Activated CD8-positive, alpha-beta memory T cell treated with anti-CD3 and anti-CD28 coated beads, Interleukin-2, amount 50 U/mL, for 24 hours (primary cell): Measurements from ENCODE around the gene RAB3GAP1.
"Not testable (repeated sequence)": the region's sequence is repeated elsewhere in the genome, so short reads cannot be mapped to it uniquely, and the experiment has no call there.

Experiments used
- DNase-seq: peaks from one replicate; pipeline ENCODE4 v3.0.0-alpha.2; 2020; ENCODE audit errors: extremely low read depth

The RAB3GAP1 gene

GRCh38 chr2:135105513-135106316, 53.6 kb downstream of the RAB3GAP1 start:
- DNase-seq: not testable (repeated sequence)

DNA sequence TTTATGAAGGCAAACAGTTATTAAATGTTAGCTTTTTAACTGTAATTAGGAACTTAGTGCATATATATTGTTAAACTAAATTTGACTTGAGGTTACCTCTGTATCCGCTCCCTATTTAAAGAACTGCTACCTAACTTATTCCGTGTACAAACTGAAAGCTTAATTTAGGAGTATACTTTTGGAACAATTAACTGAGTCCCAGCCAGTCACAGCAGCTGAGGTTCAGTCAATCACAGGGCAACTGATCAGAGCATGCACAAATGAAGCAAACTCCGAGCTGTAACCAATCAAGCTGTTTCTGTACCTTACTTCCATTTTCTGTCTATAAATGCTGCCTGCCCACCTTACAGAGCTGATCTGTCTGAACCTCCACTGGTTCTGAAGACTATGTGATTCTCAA, 61.2 kb downstream of the RAB3GAP1 start:
- no peak for DNase-seq

- DNase-seq: no peak
Measured at GRCh38 chr2:135119582-135119981, 67.5 kb downstream of the RAB3GAP1 start.

DNA sequence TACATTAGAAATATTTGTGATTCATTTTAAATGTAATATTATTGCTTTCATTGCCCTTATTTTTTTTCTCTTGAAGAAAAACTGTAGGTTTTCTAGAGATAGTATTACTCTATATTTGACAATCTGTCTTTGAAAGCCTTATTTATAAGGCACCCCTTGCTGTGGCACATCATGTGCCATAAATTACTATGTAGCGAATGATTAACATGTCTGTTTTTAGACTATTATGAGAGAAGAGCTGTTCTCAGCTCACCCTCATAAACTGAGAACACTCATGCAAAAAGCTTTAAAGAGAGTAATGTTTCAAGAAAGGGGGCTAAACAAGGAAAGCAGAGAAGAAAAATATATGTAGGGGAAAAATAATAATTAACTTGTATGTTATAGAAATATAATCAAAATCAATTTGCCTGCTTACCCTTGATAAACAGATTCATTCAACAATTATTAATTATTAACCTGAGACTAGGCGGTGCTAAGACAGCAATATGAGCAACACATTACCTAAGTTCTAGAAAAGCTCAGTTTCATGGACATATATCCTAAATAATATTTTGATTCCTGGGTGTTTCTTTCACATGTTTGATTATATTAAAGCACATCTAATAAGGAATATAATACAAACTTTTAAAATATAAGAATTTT, 69.0 kb downstream of the RAB3GAP1 start:
- no peak for DNase-seq

GRCh38 chr2:135121658-135122039, 69.6 kb downstream of the RAB3GAP1 start:
- not testable (repeated sequence) for DNase-seq

DNA sequence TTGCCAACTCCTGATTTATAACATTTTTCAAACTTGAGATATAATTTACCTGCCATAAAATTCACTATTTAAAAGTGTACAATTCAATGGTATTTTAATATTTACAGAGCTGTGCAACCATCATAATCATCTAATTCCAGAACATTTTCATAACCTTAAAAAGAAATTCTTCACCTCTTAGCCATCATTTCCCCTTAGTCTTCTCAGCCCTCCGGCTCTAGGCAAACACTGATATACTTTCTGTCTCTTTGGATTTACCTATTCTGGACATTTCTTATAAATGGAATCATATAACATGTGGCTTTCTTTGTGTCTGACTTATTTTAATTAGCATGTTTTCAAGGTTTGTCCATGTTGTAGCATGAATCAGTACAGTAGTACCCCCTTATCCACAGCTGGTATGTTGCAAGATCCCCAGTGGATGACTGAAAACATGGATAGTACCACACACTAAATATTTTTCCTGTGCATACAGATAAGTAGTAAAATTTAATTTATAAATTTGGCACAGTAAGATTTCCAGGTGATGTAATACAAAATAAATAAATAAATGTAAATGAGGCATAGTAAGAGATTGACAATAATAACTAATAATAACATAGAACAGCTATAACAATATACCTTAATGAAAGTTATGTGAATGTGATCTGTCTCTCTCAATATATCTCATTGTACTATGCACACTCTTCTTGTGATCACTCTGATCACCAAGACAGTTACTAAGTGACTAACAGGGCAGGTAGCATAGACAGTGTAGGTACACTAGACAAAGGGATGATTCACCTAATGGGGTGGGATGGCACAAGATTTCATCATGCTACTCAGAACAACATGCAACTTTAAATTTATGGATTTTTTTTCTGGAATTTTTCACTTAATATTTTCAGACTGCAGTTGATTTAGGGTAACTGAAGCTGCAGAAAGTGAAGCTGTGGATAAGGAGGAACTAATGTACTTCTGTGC, 73.1 kb downstream of the RAB3GAP1 start:
- no peak for DNase-seq

DNA sequence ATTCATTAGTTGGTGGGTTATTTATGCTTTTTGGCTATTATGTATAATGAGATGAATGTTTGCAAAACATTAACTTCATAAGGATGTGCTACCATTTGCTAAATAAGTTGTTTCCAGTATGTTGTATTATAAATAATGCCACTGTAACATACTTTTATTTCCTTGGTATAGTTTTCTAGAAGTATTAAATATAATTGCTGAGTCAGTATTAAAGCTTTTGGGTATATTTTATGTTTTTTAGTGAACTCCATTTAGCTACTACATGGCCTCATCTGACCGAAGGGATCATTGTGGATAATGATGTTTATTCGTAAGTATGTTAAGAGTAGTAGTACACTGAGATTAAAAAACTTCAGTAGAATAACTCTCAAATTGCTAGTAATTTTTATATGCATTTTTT, 73.8 kb downstream of the RAB3GAP1 start:
- no peak for DNase-seq

- DNase-seq: no peak
Measured at GRCh38 chr2:135130751-135131150, 78.7 kb downstream of the RAB3GAP1 start.

DNA sequence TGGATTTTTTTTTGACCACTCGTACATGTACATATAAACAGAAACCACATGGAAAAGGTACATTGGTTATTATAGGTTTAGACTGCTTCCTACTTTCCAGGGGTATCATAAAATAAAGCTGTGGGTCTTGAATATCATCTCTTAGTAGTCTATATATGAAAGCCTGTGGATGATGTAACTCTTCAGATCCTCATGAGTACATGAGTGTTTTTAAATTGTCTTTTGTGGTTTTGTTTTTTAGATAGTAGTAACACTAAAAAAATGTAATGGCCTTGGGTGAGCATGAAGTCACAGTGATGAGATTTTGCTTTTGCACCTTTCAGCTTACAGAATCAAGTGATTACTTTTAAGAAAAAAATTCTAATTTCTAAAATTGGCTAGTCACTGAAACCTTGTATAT, 80.2 kb downstream of the RAB3GAP1 start:
- no peak for DNase-seq

- no peak for DNase-seq
Measured at GRCh38 chr2:135140606-135141005, 88.5 kb downstream of the RAB3GAP1 start.

GRCh38 chr2:135142323-135142722, 90.2 kb downstream of the RAB3GAP1 start:
- no peak for DNase-seq

DNA sequence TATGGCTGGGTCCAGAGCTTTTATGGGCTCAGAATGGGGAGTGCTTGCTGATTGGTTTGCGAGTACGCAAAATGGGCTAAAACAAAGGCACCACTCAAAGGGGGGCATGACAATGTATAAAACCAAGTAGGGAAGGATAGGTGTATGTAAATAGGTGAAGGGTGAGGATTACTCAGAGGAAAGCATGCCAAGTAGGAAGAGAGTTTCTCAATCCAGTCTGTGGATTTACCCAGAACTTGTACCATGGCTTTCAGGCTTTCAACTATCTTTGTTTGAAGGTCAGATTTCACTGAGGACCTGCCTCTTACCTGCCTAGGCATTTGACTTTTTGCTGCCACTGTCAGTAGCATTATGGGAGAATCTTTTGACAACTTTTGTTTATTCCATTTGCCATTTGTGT, 92.3 kb downstream of the RAB3GAP1 start:
- no peak for DNase-seq

DNA sequence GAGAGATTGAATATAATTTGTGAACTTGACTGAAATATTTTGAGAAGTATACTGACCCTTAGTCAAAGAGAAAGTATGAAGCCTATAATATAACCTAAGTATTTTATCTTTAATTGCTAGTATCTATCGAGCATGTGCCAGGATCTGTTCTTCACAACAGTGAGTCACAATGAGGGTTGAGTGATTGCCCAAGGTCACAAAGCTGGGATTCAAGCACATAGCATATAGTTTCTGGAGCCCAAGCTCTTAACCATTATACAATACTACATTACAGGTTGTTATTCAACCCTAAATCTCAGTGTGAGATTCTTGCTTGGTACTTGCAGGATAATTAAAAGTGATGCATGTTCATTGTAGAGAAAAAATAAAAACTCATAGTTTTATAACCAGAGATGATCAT, 97.2 kb downstream of the RAB3GAP1 start:
- no peak for DNase-seq

DNA sequence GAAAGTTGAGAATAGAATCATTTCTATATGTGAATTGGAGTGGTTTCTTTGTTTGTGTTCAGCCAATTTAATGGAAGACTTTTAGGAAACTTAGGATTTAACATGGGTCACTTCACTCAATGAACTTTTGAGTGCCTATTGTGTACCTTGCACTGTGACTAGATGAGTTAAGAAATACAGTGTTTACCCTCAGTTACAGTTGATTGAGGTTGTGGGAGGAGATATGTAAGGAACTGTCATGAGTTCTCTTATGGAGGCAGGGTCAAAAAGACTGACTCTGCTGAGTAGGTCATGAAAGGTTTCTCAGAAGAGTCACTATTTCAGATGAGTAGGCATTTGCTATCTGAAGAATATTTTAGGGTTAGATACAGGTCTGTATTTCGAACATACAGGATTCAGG, 98.6 kb downstream of the RAB3GAP1 start:
- DNase-seq: no peak

DNA sequence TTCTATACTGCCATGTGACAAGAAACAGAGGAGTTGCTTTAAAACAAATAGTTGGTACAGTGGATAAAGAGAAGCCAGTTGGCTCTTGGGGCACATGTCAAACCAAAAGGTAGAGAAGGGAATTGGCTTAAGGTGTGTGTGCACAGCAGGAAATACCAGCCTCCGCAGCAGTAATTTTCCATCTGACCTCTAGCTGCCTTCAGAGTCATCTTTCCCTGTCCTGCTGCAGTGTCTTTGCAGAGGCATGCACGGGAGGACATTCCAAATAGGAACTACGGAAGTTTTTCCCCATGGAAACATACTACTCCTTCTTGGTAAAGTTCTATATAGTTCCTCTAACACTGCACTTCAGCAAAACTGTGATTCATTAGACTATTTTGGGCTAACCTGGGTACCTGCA, 99.5 kb downstream of the RAB3GAP1 start:
- no peak for DNase-seq

DNA sequence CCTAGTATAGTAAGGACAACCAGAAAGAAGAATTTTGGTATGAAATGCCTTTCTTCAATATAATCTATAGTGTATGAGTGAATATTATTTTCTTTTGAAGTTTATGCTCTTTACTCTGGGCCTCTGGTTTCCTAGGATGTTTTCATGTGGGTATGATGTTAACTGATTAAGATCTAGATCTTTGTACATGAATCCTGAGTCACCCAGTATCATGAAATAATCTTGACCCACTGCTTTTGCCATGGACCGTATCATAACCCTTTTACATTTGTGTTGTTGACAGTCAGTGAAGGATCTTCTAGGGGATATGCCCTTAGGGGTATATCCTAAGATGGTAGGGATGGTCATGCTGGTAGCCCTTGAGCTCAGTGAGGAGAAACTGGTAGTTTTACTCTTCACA, 100.3 kb downstream of the RAB3GAP1 start:
- DNase-seq: no peak

- no peak for DNase-seq
Measured at GRCh38 chr2:135154962-135155361, 102.9 kb downstream of the RAB3GAP1 start.

- DNase-seq: no peak
Measured at GRCh38 chr2:135157856-135158255, 105.8 kb downstream of the RAB3GAP1 start.

DNA sequence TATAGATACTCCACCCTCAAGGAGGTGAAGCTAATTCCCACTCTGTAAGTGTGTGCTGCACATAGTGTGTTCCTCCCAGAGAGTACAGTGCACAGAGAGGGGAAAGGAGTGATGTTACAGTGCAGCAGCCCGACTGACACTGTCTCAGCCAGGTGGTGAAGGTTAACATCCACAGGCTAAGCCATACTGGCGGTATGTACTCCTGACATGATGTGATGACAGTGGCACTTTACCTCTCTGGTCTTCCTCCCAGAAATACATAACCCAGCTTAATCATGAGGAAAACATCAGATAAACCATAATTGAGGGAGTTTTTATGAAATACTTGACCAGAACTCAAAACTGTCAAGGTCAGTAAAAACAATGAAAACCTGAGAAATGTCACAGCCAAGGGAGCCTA, 107.1 kb downstream of the RAB3GAP1 start:
- DNase-seq: no peak

DNA sequence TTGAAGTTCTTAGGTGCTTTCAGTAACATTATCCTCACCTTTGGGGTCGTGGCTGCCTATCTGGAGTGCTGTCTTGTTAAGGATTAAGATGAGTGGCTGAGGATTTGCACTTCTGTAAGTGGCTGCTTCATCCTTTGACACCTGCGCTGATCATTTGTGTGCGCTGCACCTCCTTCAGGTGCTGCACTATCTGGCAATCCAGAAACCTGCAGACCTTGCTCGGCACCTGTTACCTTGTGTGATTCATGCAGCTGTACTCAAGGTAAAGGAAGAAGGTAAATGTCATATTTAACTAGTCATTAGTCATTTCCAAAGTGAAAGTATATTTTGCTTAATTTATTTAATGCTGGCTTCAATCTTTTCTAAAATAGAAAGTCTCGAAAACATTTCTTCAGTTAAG, 110.3 kb downstream of the RAB3GAP1 start:
- DNase-seq: no peak

DNA sequence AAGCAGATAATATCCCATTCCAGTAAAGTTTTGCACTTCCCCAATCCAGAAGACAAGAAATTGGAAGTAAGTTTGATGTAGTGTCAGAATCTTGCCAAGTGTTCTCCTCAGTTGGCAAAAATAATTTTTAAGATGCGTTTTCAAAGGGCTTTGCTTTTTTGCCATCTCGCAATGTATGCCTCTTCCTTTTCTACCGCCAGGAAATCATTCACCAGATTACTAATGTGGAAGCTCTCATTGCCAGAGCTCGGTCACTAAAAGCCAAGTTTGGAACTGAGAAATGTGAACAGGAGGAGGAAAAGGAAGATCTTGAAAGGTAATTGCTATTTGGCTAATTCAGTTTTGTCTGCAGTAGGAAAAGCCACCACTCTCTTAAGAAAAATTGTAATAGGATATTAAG, 110.7 kb downstream of the RAB3GAP1 start:
- no peak for DNase-seq

GRCh38 chr2:135163306-135163705, 111.2 kb downstream of the RAB3GAP1 start:
- no peak for DNase-seq
